Liver (tissue), 3 donors: ENCODE measurements around the gene PTGIS.

ENCODE experiments used
- EGR1 ChIP-seq, 2 donors: IDR thresholded peaks; 2 replicates each; pipeline ENCODE4 v1.6.1; 2016 to 2018; ENCODE audit warnings: antibody characterized with exemption in 2 of 2, low read depth in 2 of 2
- GABPA ChIP-seq, 2 donors: IDR thresholded peaks in 1 of 2; conservative IDR thresholded peaks in 1 of 2; 2 replicates each; pipeline ENCODE4 v1.6.1; 2016; ENCODE audit warnings: antibody characterized with exemption in 2 of 2, mild to moderate bottlenecking in 1 of 2, moderate library complexity in 1 of 2
- HNF4G ChIP-seq: IDR thresholded peaks from 2 replicates; pipeline ENCODE4 v1.6.1; 2016; ENCODE audit warnings: antibody characterized with exemption
- JUND ChIP-seq, 2 donors: IDR thresholded peaks; 2 replicates each; pipeline ENCODE4 v1.6.1; 2016; ENCODE audit warnings: antibody characterized with exemption in 2 of 2
- MAX ChIP-seq: IDR thresholded peaks from 2 replicates; pipeline ENCODE4 v1.6.1; 2016; ENCODE audit warnings: antibody characterized with exemption
- RAD21 ChIP-seq, 2 donors: IDR thresholded peaks; 2 replicates each; pipeline ENCODE4 v1.6.1; 2016; ENCODE audit warnings: antibody characterized with exemption in 2 of 2, mild to moderate bottlenecking in 2 of 2
- REST ChIP-seq: IDR thresholded peaks from 2 replicates; pipeline ENCODE4 v1.6.1; 2016; ENCODE audit warnings: antibody characterized with exemption, mild to moderate bottlenecking
- RXRA ChIP-seq, 2 donors: IDR thresholded peaks; 2 replicates each; pipeline ENCODE4 v1.6.1; 2017 to 2018; ENCODE audit warnings: antibody characterized with exemption in 2 of 2, mild to moderate bottlenecking in 1 of 2
- SP1 ChIP-seq: IDR thresholded peaks from 2 replicates; pipeline ENCODE4 v1.6.1; 2018; ENCODE audit warnings: antibody characterized with exemption, mild to moderate bottlenecking
- TAF1 ChIP-seq: conservative IDR thresholded peaks from 2 replicates; pipeline ENCODE4 v1.6.1; 2016; ENCODE audit warnings: antibody characterized with exemption, mild to moderate bottlenecking
- YY1 ChIP-seq: IDR thresholded peaks from 2 replicates; pipeline ENCODE4 v1.6.1; 2016; ENCODE audit warnings: antibody characterized with exemption, mild to moderate bottlenecking
- TF ChIP-seq, protein P1 (sequence below): fragments of 150-350 bp; IDR thresholded peaks from 2 replicates; pipeline ENCODE4 v1.5.1; 2017; ENCODE audit warnings: improper control_type of control experiment, low read depth, low read length; ENCODE audit not compliant: missing input control
- TF ChIP-seq, protein P2 (sequence below): IDR thresholded peaks from 2 replicates; pipeline ENCODE4 v1.6.1; 2016; ENCODE audit warnings: antibody characterized with exemption
- TF ChIP-seq, protein P3 (sequence below): IDR thresholded peaks from 2 replicates; pipeline ENCODE4 v1.6.1; 2016; ENCODE audit warnings: antibody characterized with exemption
- donor health status: healthy.
- donor health status: healthy.

DNA sequence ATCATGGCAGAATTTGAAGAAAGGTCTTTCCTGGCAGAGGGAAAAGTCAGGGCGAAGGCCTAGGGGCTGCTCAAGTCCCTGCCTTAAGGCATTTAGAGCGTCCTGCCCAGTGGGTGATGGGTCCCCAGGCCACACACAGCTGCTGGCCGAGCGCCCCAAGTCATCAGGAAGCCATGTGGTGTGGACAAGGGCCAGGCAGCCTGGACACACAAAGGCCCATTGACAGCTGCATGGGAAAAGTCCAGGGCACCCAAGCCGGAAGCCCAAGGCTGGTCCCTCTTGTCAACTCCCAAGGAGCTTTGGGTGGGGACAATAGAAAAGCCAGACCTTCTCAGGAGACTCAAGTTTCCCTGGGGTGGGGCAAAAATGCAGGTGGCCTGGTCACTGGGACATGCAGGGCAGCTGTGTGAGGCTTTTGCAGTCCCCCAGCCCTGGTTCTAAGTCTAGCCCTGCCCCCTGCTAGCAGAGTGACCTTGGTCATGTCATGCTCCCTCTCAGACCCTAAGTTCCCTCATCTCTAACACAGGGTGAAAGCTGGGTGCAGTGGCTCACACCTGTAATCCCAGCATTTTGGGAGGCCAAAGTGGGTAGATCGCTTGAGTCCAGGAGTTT is 44.3 kb upstream of the PTGIS start:
- TF ChIP-seq, protein P1, sequence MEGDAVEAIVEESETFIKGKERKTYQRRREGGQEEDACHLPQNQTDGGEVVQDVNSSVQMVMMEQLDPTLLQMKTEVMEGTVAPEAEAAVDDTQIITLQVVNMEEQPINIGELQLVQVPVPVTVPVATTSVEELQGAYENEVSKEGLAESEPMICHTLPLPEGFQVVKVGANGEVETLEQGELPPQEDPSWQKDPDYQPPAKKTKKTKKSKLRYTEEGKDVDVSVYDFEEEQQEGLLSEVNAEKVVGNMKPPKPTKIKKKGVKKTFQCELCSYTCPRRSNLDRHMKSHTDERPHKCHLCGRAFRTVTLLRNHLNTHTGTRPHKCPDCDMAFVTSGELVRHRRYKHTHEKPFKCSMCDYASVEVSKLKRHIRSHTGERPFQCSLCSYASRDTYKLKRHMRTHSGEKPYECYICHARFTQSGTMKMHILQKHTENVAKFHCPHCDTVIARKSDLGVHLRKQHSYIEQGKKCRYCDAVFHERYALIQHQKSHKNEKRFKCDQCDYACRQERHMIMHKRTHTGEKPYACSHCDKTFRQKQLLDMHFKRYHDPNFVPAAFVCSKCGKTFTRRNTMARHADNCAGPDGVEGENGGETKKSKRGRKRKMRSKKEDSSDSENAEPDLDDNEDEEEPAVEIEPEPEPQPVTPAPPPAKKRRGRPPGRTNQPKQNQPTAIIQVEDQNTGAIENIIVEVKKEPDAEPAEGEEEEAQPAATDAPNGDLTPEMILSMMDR, result no peak
- TF ChIP-seq, protein P2, sequence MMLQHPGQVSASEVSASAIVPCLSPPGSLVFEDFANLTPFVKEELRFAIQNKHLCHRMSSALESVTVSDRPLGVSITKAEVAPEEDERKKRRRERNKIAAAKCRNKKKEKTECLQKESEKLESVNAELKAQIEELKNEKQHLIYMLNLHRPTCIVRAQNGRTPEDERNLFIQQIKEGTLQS, result no peak
- no peak for TF ChIP-seq GABPA (IDR thresholded peaks at IDR 0.05 in 1 of 2, conservative IDR thresholded peaks at IDR 0.05 in 1 of 2)
- no peak for TF ChIP-seq RAD21 (IDR thresholded peaks at IDR 0.05)
- no peak for TF ChIP-seq TAF1
- TF ChIP-seq, protein P3, sequence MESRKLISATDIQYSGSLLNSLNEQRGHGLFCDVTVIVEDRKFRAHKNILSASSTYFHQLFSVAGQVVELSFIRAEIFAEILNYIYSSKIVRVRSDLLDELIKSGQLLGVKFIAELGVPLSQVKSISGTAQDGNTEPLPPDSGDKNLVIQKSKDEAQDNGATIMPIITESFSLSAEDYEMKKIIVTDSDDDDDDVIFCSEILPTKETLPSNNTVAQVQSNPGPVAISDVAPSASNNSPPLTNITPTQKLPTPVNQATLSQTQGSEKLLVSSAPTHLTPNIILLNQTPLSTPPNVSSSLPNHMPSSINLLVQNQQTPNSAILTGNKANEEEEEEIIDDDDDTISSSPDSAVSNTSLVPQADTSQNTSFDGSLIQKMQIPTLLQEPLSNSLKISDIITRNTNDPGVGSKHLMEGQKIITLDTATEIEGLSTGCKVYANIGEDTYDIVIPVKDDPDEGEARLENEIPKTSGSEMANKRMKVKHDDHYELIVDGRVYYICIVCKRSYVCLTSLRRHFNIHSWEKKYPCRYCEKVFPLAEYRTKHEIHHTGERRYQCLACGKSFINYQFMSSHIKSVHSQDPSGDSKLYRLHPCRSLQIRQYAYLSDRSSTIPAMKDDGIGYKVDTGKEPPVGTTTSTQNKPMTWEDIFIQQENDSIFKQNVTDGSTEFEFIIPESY, result no peak
- no peak for TF ChIP-seq MAX
- TF ChIP-seq EGR1 (IDR thresholded peaks at IDR 0.05; ENCODE audit: low read depth in 2 of 2), result no peak
- TF ChIP-seq REST, result no peak
- TF ChIP-seq JUND (IDR thresholded peaks at IDR 0.05), result no peak
- no peak for TF ChIP-seq YY1
- no peak for TF ChIP-seq SP1
- no peak for TF ChIP-seq HNF4G
- no peak for TF ChIP-seq RXRA (IDR thresholded peaks at IDR 0.05)
